GM20431 (cell line): ENCODE data around the gene BMERB1.
"Not testable (repeated sequence)": the region's sequence is repeated elsewhere in the genome, so short reads cannot be mapped to it uniquely, and the experiment has no call there.

Experiments
- in situ Hi-C: fragments of 300-500 bp; cut with MseI, MboI; formaldehyde crosslinking; loops from one replicate; pipeline ENCODE4 v1.15.0; 2020; ENCODE audit warnings: low sequenced_read_pairs; ENCODE audit not compliant: unreplicated experiment

The BMERB1 gene

DNA sequence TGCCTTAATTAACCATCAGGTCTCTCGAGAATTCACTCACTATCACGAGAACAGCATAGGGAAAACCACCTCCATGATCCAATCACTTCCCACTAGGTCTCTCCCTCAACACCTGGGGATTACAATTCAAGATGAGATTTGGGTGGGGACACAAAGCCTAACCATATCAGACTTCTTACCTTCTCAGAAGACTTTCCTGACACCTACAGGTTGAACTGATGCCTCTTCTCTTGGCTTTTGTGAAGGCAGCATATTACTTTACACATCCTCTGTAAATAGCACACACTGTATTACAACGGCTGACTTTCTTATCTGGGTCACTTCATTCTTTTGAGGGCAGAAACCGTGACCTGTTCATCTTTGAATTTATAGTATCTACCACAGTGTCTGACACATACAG lies 23.6 kb downstream of the BMERB1 start:
- in situ Hi-C loops = no loop called here

DNA sequence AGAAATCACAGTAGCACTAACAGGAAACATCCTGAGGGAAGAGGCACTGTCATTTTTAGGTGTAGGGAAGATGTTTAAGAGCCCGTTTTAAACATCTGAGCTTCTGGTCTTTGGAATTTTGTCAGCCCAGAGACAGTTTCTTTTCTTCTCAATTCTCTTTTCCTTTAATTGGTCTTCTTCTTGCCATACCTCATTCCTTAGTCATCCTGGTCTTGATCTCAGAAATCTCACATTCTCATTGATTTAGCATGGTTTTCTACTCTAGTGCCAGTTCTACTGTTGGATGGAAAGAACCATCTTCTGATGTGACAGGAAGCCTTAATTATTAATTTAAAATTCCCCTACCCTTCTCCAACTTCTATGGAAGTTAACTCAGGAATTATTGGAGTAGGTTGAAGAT lies 25.4 kb downstream of the BMERB1 start:
- in situ Hi-C loops = no loop called here

DNA sequence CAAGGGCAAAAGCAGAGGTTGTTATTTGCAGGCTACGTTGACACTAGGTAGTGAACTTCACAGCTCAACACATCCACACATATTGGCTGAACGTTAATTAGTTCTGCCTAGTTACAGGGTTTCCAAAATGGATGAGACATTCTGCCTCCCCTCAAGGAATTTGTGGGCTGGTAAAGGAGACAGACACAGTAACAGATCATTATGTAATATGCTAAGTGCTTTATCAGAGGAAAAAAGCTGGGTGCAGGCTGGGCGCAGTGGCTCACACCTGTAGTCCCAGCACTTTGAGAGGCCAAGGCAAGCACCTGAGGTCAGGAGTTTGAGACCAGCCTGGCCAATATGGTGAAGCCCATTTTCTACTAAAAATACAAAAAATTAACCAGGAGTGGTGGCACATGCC lies 26.2 kb downstream of the BMERB1 start:
- in situ Hi-C loops = no loop called here

DNA sequence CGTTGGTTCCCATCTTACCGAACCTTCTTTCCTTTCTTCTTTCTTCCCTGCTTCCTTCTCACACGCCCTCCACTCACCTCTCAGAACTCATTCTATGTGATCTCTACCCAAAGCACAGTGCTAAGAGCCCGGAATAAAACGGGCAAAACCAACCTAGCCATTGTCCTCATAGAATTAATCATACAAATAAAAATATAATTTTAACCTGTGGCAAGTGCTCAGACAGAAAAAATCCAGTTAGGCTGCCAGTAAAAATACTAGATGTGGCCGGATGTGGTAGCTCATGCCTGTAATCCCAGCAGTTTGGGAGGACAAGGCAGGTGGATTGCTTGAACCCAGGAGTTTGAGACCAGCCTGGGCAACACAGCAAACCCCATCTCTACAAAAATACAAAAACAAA lies 27.0 kb downstream of the BMERB1 start:
- in situ Hi-C loops = no loop called here

DNA sequence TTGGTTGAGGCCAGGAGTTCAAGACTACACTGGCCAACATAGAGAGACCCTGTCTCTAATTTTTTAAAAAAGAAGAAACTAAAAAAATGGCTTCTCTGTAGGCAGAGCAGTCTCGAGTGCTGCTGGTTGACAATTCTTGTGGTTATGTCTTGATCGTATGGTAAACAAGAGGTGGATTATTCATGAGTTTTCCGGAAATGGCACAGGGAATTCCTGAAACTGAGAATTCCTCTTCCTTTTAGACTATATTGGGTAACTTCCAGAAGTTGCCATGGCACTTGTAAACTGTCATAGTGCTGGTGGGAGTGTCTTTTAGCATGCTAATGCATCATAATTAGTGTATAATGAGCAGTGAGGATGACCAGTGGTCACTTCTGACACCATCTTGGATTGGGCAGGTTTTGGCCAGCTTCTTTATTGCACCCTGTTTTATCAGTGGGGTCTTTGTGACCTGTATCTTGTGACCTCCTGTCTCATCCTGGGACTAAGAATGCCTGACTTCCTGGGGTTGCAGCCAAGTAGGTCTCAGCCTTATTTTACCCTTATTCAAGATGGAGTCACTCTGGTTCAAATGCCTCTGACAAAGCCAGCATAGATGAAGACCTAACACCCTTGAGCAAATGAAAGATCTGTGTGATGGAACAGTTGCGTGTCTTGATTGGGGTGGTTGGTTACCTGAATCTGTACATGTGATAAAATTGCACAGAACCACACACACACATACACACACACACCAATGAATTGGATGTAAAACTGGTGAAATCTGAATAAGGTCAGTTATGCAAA lies 30.2 kb downstream of the BMERB1 start:
- in situ Hi-C loops = no loop called here

DNA sequence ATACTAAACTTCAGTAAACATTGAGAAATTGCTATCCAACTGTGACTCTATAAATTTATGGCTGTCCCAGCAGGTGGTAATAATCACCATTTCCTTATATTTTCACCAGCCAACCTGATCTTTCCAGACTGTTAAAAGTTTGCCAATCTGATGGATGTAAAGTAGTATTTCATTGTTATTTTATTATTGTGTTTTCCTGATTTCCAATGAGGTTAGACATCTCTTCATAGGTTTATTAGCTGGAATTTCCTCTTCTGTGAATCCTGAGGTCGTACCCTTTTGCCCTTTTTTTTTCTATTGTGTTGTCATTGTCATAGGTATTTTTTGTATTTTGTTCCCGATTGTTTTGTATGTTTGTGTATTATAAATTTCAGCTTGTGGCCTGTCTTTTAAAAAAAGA lies 31.7 kb downstream of the BMERB1 start:
- in situ Hi-C loops = no loop called here

DNA sequence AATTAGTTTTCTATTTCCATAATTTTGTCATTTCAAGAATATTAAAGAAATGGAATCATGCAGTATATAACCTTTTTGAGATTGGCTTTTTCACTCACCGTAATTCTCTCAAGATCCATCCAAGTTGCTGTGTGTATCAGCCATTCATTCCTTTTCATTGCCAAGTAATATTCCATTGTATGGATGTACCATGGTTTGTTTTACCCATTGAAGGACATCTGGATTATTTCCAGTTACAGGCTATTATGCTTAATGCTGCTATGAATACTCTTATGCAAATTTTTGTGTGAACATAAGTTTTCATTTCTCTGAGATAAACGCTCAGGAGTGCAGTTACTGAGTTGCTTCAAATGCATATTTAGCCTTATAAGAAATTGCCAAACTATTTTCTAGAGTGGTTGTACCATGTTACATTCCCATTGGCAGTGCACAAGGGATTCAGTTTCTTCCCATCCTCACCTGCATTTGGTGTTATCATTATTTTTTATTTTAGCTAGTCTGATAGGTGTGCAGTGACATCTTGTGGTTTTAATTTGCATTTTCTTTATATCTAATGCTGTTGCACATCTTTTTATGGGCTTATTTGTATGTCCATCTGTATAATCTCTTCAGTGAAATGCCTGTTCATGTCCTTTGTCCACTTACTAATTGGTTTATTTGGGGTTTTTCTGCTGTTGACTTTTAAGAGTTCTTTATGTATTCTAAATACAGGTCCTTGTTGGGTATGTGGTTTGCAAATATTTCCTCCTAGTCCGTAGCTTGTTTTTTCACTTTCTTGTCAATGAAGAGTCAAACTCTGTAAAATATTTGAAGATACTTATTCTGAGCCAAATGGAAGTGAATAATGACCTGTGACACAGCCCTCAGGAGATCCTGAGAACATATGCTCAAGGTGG lies 32.7 kb downstream of the BMERB1 start:
- in situ Hi-C loops = no loop called here

DNA sequence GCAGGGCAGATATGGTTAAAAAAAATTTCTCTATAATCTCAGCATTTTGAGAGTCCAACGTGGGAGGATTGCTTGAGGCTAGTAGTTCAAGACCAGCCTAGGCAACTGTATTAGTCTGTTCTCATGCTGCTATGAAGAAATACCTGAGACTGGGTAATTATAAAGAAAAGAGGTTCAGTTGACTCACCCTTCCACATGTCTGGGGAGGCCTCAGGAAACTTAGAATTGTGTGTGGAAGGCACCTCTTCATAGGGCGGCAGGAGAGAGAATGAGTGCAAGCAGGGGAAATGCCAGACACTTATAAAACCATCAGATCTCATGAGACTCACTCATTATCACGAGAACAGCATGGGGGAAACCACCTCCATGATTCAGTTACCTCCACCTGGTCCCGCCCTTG lies 42.6 kb downstream of the BMERB1 start:
- in situ Hi-C loops = not testable (repeated sequence)

DNA sequence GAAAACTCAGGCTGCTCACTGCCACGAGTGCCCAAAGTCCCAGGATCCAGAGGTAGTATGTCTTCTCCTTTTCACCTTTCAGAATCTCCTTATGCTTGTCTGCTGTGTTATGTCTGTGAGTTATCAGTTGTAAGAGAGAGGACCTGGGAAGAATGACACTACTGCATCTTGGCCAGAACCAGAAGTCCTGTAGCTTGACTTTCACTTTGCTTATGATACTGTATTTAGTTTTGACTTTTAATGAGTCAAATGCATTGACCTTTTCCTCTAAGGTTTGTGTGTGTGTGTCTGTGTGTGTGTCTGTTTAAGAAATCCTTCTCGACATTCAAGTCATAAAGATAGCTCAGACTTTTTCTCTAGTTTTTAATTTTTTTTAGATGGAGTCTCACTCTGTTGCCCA lies 43.4 kb downstream of the BMERB1 start:
- in situ Hi-C loops = no loop called here

DNA sequence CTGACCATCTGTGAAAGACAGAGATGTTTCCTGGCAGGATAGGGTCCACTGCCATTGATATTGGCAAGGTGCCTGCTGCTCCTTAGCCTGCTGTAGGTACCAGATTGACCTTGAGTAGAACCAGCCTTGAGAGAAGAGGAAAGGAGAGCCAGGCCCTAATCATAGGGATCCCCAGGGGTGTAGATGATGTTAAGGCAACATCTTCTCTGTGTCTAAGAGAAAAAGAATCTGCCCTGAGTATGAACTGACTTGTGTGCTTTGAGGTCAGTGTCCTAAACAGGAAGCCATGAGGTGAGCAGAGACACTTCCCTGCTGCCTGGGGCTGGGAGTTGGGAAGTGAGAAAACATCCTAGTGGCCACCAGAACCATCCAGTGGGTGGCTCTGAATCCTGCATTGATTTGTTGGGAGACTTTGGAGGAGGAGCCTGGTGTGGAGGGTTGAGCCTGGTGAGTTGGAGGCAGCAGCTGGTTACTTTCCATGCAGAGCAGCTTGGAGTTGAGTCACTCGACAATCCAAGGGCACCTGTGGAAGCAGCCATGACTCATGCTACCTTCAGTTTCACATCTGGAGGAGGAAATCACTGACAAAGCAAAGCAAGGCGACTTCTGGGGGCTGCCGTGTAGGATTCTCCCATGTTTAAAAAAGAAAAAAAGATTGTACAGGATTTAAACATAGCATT lies 47.8 kb downstream of the BMERB1 start:
- in situ Hi-C loops = no loop called here

DNA sequence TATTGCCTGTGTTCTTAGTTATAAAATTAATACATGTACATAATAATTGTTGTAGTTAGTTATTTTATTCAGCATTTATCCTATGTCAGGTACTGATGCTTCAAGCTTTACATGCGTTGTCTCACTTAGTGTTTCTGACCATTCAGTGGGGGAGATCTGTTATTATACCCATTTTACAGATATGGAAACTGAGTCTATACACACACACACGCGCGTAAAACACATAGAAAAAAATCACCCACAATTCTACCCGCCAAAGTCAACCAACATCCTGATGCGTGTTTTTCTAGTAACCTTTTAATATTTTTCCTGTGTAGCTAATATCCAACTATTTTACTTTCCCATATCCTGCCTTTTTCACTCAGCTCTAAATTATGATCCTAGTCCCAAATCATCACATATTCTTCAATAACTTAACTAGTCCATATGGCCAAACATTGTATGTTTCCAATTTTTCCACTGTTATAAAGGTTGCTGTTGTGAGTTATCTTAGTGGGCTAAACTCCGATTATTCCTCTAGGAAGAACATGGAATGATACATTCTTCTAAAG lies 48.4 kb downstream of the BMERB1 start:
- in situ Hi-C loops = no loop called here

DNA sequence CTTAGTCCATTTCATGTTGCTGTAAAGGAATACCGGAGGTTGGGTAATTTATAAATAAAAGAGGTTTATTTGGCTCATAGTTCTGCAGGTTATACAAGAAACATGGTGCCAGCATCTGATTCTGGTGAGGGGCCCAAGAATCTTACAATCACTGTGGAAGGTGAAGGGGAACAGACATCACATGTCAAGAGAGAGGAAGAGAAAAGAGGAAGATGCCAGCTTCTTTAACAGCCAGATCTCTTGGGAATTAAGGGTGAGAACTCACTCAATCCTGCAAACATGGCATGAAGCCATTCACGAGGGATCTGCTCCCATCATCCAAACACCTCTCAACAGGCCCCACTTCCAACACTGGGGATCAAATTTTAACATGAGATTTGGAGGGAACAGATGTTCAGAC lies 49.5 kb downstream of the BMERB1 start:
- in situ Hi-C loops = no loop called here

DNA sequence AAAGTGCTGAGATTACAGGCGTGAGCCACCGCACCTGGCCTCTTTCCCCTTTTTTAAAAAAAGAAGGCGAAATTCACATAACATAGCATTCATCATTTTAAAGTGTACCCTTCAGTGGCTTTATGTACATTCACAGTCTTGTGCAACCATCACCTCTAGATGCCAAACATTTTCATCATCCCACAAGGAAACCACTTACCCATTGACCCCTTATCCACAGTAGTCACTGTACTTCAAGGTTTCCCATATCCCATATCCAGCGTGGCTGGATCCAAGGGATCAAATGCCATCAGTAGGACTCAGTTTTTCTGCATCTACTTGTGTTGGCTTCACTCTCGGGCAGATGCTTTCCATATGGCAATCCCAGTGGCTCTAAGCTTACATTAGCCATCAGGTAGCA lies 50.3 kb downstream of the BMERB1 start:
- in situ Hi-C loops = no loop called here

DNA sequence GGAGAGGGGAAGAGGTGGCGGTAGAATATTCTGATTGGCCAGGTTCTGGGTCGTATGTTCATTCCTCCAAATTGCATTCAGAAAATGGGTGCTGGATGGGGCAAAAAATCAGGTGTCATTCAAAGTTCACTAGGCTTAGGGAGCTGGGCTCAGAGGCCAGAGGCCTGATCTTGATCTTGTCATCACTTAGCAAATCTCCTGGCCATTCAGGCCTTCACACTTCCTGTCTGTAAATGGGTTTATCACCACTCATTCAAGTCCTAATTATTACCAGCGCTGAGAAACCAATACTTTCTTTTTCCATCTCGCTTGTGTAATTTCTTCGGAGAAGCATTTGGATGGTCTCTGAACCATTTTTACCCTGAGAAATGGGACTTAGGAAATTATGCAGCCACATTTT lies 50.8 kb downstream of the BMERB1 start:
- in situ Hi-C loops = no loop called here

DNA sequence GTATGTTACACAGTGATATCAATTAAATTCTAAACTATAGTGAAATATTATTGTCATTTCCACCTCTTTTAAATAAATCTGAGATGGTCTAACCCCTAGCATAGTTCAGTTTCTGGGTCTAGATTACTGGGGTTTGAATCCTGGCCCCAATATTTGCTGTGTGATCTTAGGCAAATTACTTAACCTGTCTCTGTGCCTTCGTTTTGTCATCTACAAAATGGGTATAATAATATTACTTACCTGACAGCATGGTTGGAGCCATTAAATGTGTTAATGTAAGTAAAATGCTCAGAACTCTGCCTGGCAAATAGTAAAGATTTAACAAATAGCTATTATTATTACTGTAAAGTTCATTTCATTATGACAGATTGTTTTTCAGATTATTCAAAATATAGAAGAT lies 52.3 kb downstream of the BMERB1 start:
- in situ Hi-C loops = no loop called here

DNA sequence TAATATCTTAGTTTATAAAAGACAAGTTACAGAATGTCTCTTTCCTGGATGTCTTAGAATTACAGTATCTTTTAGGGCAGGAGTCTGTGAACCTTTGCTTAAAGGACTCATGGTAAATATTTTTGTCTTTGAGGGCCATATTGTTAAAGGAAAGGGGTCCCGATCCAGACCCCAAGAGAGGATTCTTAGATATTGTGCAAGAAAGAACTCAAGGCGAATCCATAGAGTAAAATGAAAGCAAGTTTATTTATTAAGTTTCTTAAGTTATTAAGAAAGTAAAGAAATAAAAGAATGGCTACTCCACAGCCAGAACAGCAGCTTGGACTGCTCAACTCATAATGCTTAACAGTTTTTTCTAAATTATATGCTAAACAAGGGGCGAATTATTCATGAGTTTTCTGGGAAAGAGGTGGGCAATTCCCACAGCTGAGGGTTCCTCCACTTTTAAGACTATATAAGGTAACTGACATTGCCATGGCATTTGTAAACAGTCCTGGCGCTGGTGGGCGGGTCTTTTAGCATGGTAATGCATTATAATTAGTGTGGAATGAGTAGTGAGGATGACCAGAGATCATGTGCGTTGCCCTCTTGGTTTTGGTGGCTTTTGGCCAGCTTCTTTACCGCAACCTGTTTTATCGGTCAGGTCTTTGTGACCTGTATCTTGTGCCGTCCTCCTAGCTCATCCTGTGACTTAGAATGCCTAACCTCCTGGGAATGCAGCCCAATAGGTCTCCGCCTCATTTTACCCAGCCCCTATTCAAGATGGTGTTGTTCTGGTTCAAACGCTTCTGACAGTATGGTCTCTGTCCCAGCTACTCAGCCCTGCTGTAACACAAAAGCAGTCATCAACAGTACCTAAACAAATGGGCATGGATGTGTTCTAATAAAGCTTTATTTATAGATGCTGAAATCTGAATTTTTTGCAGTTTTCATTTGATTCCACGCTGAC lies 53.2 kb downstream of the BMERB1 start:
- in situ Hi-C loops = no loop called here

DNA sequence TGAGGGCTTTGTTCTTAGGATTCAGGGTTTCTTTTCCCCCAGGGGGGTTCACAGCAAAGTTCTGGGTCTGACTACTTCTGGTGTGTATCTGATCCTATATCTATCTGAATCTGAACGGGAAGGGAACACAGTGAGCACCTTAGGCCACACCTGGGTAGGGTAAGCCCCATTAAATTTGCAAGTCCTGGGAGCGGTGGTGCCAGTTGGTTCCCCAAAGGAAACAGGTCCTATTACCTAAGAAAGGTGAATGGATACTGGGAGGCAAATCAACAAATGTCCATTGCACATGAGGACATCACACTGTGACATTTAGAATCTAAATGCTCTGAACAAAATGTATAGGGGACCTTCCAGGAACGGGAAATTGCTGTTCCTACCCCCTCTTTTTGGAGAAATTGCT lies 54.6 kb downstream of the BMERB1 start:
- in situ Hi-C loops = no loop called here

DNA sequence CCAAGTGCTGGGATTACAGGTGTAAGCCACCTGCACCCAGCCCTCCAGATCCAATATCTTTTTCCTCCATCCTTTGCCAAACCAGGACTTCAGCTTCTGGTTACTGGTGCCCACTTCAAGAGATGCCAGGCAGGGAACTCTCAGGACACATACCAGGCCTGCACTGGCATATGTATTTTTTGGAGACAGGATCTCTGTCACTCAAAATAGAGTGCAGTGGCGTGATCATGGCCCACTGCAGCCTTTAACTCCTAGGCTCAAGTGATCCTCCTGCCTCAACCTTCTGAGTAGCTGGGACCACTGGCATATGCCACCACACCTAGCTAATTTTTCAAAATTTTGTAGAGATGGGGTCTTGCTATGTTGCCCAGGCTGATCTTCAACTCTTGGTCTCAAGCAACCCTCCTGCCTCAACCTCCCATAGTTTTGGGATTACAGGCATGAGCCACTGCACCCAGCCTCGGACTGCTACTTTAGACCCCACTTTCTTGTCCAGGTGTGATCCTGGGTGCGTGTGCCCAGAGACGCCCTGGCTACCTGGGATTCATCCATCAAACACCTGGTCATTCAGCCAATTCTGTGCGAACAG lies 55.8 kb downstream of the BMERB1 start:
- in situ Hi-C loops = no loop called here

DNA sequence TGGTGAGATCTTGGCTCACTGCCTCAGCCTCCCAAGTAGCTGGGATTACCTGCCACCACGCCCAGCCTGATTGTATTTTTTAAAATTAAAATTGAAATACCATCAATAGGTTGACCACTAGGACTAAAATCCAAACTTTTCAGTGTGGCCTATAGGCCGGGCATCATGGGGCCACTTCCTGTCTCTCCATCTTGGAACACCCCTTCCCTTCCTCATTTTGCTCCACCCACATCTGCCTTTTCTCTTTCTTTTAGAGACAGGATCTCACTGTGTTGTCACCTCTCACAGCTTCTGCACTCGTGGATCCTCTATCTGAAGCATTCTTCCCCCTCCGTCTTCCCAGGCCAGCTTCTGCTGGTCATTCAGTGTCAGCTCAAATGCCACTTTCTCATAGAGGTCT lies 57.0 kb downstream of the BMERB1 start:
- in situ Hi-C loops = no loop called here
